NCI-H226 (cell line): ENCODE data around the gene TBATA.

Experiments used
- DNase-seq: peaks from one replicate; pipeline ENCODE4 v3.0.0-alpha.2; 2015

The TBATA gene

DNA sequence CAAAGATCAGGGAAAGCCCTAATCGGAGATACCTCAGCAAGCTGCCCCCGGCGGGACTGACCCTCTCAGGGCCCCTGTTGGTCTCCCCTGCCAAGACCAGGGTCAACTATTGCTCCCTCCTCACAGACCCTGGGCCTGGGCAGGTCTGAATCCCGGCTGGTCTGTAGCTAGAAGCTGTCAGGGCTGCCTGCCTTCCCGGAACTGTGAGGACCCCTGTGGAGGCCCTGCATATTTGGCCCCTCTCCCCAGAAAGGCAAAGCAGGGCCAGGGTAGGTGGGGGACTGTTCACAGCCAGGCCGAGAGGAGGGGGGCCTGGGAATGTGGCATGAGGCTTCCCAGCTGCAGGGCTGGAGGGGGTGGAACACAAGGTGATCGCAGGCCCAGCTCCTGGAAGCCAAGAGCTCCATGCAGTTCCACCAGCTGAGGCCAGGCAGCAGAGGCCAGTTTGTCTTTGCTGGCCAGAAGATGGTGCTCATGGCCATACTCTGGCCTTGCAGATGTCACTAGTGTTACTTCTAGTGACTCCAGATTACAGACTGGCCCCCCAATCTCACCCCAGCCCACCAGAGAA, 24.1 kb downstream of the TBATA start:
- DNase-seq, result no peak

DNA sequence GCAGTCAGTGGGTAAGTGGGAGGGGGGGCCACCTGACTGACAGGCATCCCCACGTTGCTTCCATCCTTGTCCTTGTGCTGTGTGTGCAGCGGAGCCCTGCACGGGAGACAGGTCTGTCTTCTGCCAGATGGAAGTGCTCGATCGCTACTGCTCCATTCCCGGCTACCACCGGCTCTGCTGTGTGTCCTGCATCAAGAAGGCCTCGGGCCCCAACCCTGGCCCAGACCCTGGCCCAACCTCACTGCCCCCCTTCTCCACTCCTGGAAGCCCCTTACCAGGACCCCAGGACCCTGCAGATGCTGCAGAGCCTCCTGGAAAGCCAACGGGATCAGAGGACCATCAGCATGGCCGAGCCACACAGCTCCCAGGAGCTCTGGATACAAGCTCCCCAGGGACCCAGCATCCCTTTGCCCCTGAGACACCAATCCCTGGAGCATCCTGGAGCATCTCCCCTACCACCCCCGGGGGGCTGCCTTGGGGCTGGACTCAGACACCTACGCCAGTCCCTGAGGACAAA, 24.8 kb downstream of the TBATA start:
- no peak for DNase-seq

DNA sequence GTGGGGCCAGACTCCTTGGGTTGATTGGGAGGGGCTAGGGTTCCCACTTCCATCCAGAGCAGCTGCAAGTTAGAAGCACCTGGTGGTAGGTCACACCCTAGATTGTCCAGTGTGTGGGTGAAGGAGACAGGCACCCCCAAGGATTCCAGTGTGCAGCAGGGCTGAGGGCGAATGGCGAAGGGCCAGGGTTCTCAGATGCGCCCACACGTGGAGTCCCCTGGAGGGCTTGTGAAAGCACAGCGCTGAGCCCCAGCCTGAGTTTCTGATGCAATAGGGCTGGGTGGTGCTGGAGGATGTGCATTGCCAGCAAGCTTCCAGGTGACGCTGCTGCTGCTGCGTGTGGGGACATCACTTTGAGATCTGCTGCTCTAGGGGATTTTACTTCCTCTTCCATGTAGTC, 25.4 kb downstream of the TBATA start:
- DNase-seq, result no peak

DNA sequence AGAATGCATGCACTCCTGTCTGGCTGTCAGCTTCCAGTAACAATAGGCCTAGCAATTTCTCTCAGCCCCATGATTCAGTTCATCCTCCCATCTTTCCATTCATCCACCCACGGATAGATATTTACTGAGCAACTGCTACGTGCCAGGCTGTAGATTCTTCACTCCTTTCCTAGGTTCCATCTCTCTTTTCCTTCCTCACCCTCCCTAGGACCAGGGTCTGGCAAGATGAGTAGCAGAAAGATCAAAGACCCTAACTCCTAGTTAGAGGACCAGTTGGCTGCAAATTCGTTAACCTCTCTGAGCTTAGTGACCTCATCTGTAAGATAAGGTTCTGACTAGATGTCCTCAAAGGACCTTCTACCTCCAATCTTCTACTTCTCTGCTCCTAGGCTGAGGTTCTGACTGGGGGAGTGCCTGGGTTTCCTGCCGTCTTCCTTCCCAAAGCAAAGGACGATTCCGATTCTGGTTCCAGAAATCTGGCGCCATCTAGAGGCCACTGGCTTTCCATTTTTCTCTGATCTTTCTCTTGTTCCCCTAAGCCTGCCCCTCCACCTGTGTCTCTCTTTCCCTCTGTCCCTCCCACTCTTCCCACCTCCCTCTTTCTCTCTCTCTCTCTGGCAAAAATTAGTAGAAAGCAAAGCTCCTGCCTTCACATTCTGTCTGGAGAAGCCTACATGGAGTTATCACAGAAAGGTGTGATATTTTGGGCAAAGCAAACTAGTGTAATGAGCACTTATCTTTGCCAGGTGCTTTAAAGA, 26.2 kb downstream of the TBATA start:
- DNase-seq, result peak; percentile 39

DNA sequence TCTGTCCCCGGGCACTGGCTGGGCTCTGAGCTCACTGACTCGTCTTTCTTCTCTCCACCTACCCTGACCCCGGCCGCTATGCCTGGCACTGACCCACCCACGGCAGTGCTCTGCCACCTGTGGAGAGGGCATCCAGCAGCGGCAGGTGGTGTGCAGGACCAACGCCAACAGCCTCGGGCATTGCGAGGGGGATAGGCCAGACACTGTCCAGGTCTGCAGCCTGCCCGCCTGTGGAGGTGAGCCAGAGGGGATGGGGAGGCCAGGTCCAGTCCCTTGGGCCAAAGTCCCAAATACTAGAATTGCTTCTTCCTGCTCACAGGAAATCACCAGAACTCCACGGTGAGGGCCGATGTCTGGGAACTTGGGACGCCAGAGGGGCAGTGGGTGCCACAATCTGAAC, 27.3 kb downstream of the TBATA start:
- DNase-seq, result no peak

DNA sequence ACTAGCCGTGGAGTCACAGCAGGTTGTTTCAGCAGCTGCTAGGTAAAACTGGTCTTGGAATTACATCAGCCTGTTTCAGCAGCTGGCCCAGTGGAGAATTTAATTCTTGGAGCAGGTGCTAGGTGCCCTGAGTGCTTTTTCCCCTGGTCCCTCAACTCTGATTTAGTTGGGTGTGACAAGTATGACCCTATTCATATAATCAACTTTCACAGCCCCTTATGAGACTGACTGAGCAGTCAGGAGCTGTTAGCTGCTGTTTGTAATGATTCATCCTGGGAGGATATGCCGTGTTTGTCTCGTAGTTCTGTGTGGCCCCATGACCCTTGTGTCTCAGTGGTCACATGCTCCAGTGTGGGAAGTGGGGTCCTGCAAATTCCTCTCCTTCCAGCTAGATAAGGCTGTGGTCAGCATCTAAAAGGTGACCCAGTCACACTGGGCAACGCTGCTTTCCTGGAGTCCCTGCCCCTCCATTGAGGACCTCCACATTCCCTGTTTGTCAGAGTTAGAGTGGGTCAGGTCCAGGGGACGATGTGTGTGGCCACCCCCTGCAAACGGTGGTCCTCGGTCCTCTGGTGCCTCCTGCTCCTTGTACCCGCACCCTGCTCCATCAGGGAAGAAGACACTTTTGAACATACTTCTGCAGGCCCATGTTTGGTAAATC, 28.3 kb downstream of the TBATA start:
- DNase-seq, result no peak

DNA sequence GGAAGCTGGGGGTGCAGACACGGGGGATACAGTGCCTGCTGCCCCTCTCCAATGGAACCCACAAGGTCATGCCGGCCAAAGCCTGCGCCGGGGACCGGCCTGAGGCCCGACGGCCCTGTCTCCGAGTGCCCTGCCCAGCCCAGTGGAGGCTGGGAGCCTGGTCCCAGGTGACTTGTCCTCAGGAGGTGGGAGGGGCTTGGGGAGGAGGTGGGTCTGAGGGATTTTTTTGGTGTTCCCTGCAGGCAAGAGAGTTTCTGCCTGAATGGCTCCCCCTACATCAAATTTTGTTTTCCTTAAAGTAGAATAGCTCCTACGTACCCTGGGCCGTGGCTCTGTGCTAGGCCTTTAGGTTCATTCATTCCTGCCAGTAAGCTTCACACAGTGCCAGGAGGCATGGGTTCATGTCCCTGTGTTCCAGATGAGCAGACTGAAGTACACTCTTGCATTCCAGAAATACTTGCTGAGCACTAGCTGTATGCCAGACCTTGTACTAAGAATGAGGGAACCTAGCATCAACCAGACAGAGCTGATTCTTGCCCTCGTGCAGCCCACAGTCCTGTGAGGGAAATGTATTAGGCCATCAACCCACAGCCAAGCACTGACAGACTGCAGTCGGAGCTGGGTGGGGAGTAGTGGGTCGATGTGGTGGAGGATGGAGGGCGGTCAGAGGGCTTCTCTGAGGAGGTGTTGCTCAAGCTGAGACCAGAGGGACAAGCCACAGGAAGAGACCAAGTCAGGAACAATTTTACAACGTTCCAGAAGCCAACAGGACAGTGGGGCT, 31.1 kb downstream of the TBATA start:
- DNase-seq, result no peak

DNA sequence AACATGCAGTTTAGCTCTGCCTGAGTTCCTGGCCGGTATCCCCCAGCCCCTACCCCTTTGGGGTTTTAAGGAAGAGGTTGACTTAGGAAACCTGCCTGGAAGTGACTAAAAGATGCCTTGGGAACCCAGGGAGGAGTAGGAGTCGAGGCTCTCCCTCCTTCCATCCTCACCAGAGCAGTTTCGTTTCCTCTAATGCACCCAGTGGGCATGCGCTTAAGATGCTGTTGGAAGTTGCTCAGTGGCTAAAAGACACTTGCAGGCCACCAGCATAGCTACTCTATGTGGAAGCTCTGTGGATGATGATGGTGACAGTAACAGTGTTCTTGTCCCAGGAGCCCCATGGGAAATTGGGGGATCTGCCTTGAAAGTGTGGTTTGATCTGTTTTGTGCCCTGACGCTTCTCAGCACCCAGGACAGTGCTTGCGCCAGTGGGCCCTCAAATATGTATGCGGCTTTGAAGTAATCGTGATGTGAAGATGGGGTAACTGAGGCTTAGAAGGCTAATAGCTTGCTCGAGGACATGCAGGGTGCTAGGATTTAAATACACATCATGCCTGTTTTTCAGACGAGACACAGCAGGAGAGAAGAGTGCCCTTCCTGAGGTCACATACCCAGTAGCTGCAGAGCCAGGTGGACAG, 32.0 kb downstream of the TBATA start:
- no peak for DNase-seq

DNA sequence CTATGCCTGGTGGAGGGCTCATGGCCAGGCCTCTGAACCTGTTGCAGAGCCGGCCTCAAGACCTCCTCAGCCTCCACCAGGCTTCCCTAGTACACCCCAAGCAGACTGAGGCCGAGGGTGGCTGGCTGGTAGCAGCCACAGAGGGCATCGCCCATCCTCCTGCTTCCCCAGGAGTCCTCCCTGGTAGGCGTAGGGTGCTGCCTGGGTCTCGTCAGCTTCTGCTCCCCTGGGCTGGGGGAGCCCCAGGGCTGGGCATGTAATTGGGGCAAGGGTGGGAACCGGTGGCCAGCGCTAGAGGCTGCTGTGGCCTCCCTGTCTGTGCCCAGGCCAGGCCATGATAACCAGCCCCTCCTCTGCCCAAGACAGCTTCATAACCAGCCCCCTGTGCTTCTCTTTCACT, 32.6 kb downstream of the TBATA start:
- no peak for DNase-seq

DNA sequence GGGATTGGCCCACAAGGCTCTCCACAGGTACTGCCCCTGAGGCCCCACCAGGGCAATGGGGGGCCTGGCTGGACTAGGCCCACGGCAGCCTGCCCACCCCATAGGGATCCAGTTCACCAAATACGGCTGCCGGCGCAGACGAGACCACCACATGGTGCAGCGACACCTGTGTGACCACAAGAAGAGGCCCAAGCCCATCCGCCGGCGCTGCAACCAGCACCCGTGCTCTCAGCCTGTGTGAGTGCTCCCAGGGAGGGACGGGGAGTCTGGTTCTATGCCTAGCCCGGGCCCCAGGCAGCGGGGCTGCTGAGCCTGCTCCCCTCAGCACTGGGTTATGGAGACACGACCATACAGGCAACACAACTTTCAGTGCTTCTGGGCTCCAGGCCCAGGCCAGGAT, 33.2 kb downstream of the TBATA start:
- no peak for DNase-seq

DNA sequence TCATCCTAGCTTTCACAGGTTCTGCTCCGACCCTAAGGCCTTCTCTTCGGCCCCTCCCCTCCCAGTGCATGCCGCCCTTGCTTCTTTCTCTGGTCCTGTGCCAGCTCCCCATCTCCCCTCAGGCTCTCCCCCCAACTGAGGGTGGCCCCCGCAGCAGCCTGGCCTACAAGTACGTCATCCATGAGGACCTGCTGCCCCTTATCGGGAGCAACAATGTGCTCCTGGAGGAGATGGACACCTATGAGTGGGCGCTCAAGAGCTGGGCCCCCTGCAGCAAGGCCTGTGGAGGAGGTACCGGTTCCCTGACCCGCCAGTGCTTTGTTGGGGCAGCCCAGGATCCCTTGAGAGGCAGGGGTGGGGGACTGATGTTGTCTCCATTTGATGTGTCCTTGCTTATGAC, 33.8 kb downstream of the TBATA start:
- no peak for DNase-seq

DNA sequence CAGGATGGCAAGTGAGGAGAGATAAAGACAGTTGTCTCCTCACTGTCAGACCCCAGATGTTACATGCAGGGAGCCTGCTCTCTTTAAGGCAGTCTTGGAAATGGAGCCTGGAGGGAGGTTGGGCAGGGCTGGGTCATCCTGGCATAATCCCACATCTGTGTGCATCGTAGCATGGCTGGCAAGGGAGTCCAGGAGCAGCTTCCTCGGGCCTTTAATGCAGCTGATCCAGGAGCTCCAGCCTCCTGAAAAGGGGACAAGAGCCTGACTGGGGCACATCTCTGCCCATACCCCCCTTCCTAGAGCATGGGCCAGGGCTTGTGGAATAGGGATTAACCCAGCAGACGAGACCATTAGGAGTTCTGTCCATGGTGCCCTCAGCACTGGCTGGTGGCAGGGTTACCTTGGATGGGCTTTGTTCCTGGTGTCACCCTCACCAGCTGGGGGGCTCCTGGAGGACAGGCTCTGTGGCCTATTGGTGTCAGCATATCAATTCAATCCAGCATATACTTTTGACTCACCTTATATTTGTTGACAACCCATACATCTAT, 34.9 kb downstream of the TBATA start:
- no peak for DNase-seq

DNA sequence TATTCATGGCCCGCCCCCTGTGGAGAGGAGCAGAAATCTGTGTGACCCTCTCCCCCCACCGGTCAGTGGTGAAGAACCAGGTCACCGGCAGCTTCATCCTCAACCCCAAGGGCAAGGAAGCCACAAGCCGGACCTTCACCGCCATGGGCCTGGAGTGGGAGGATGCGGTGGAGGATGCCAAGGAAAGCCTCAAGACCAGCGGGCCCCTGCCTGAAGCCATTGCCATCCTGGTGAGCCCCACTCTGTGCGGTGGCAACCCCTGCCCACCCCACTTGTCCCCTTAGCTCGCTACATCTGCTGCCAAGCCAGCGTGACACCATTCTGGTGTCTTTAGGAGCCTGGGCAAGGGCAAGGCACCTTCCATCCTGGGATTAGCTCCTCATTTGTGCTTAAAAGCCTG, 35.4 kb downstream of the TBATA start:
- DNase-seq, result no peak

DNA sequence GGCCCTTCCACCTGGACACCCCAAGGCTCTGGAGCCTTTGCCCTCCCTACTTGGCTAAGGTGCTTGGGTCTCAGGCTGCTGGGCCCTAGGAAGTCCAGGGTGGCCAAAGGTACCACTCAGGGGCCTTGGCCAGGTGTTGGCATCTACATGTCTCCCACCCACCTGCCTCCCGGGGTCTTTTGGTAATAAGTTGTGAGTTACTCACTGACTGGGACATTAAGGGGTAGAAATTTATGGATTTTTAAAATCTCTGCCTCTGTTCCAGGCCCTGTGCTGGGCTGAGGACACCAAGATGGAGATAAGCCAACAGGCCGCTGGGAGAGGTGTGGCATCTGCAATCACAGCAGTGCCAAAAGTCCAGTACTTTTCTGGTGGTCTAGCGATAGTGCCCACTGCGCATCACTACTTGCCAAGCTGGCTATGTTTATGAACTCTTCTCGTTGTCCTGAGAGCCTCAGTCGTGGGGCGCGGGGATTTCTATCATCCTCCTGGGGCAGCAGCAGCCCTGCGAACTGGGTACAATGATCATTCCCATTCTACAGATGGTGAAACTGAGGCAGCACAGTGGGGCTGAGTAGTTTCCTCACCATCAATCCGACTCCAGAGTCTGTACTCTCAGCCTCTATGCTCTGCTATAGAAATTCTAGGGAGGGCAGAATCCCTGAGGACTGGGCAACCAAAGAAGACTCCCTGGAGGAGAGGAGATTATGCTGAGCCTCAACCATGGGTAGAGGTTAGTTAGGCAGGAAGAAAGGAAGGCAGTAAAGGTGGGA, 36.2 kb downstream of the TBATA start:
- no peak for DNase-seq

DNA sequence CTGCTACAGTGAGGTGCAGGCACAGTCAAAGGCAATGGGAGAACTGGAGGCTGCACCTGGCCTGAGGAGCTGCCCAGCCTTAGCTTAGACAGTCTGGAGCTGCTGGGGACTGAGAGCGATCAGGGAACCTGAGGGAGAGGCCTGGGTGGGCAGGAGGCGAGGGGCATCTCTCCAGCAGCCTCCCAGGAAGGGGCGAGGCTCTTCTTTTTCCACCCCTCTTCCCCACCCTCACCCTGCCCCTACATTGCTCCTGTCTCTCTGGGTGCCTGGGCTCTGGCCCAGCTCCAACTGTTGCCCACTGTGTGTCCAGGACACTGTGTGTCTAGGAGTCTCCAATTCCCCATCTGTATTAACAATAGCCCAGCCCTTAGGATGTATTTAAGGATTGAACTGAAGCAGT, 36.9 kb downstream of the TBATA start:
- DNase-seq, result no peak

DNA sequence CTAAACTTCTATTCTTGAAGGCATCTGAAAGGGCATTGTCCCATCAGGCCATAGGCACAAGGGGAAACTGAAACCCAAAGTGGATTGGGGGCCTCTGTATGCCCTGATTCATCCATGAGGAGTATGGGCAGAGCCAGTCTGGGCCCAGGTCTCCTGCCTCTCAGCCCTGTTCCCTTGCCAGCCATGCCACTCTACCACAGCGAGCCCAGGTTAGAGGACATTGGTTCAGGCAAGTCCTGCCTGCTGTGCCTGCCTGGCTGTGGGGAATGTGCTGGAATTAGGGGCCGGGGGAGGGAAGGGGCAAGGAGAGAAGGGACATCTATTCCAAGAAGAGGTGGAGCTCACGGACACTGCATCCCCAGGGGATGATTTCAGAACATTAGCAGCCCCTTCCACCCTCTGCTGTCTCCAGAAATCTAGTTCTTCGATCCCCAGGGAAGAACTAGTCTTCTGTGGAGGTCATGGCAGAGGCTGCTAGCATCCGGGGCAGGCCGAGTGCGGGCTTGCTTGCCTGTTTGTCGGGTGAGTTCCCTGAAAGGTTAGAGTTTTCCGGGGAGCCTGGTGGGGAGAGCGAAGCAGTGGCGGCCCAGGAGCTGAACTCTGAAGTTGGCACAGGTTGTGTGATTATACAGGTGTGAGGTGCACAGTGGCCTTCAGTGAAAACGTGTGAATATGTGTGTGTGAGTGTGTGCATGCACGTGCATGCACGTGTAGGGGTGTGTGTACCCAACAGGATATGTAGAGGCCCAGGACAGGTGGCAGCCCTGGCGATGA, 37.8 kb downstream of the TBATA start:
- no peak for DNase-seq

DNA sequence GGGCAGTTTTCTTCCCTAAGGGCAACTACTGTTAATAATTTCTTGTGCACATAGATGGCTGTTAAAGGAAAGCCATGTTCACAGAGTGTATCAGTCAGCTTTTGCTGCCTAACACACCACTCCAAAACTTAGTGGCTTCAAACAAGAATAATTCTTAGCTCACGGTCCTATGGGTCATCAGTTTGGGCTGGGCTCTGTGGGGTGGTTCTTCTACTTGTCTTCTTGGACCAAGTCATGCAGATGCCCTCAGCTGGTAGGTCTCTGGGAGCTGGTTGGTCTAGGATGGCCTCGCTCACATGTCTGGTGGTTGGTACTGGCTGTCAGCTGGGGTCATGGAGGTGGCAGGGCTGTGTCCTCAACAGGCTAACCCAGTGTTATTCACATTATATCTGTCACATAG, 39.6 kb downstream of the TBATA start:
- no peak for DNase-seq

DNA sequence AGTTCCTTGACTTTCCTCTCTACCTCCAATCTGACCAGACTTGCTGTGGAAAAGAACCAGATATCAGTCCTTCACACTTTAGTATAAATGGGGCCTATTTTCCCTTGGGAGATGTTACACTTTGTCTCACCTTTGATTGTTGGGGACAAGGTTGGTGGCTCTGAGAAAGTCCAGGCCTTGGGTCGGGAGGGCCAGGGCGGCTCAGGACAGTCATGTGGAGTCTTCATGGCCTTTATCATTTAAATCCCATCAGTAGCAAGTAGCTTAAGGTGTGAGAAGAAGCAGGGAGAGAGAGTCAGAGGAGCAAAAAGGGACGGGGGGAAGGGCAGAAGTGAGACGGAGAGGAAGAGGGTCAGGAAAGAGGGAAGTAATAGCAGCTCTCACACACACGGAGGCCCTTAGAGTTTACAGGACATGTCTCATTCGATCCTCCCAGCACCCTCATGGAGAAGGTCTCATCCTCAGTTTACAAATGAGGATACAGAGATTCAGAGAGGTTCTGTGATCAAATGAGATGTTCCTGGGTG, 40.5 kb downstream of the TBATA start:
- no peak for DNase-seq

DNA sequence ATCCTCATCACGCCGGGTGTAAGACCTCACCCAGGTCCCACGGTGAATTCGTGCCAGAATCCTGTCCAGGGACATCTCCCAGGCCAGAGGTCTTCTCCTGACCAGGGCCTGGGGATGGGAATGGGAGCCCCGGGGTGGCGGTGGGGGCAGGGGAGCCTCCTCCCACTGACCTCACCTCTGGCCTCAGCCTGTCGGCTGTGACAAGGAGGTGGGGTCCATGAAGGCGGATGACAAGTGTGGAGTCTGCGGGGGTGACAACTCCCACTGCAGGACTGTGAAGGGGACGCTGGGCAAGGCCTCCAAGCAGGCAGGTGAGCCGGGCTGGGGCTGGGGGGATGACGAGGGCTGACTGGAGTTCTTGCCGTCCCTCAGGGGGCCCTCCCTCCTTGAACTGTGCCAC, 41.3 kb downstream of the TBATA start:
- no peak for DNase-seq

DNA sequence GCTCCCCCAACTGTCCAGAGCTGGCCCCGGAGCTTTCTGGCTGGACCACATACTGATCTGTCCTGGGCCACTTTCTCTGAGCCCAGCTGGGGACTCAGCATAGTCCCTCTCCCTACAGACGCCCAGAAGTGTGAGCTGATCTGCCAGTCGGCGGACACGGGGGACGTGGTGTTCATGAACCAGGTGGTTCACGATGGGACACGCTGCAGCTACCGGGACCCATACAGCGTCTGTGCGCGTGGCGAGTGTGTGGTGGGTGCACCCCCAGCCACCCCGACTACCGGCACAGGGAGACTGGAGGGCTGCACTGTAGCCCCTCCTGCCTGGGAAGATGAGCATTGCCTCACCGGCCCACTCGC, 41.8 kb downstream of the TBATA start:
- DNase-seq, result no peak
